Keratinocyte (primary cell): ENCODE data around the gene RUSC2. TPM values are rescaled to one million over a fixed set of nuclear protein-coding genes. Genes with fewer than 3 reads are reported as not detected.

Source experiments
- DNase-seq: peaks from one replicate; pipeline ENCODE4 v3.0.0-alpha.2; 2011; ENCODE audit warnings: low read depth, missing footprints, low spot score
- FAIRE-seq: peaks from 2 replicates; lab custom pipeline; 2011; peaks lifted over from hg19 to GRCh38; lab: Jason Lieb, UNC
- H2AFZ ChIP-seq: 2 replicates; pipeline ENCODE4 v1.6.0; 2012; ENCODE audit warnings: low read length, control low read depth, inconsistent platforms; ENCODE audit not compliant: control insufficient read depth
- H3K27ac ChIP-seq: 2 replicates; pipeline ENCODE4 v1.5.1; 2011; ENCODE audit warnings: low read length; ENCODE audit not compliant: control insufficient read depth, insufficient read depth
- H3K27me3 ChIP-seq: 3 replicates; pipeline ENCODE4 v1.6.0; 2011; ENCODE audit warnings: low read length; ENCODE audit not compliant: control insufficient read depth, insufficient read depth; ENCODE audit errors: extremely low read depth
- H3K36me3 ChIP-seq, 2 experiments: 2 replicates in 1 of 2; 3 replicates in 1 of 2; pipeline ENCODE4 v1.5.1; 2011; ENCODE audit warnings: low read length in 2 of 2, mild to moderate bottlenecking in 1 of 2; ENCODE audit not compliant: control insufficient read depth in 2 of 2, insufficient read depth in 2 of 2; ENCODE audit errors: extremely low read depth in 1 of 2
- H3K4me1 ChIP-seq: 3 replicates; pipeline ENCODE4 v1.5.1; 2011; ENCODE audit warnings: low read length; ENCODE audit not compliant: control insufficient read depth, insufficient read depth; ENCODE audit errors: extremely low read depth
- H3K4me2 ChIP-seq: 3 replicates; pipeline ENCODE4 v1.6.0; 2011; ENCODE audit warnings: low read depth, low read length; ENCODE audit not compliant: control insufficient read depth, insufficient read depth; ENCODE audit errors: extremely low read depth
- H3K4me3 ChIP-seq, 3 experiments: fragments of 200-600 bp in 1 of 3; sonication (generic) in 1 of 3; 2 replicates in 2 of 3; 3 replicates in 1 of 3; pipeline ENCODE4 v1.5.1; 2011 to 2016; ENCODE audit warnings: low read length in 3 of 3, mild to moderate bottlenecking in 3 of 3, control low read depth in 2 of 3, inconsistent platforms in 1 of 3, low read depth in 1 of 3, mixed read lengths in 1 of 3, mixed run types in 1 of 3, moderate library complexity in 1 of 3; ENCODE audit not compliant: control insufficient read depth in 2 of 3, insufficient read depth in 2 of 3; ENCODE audit errors: extremely low read depth in 1 of 3
- H3K79me2 ChIP-seq: 2 replicates; pipeline ENCODE4 v1.6.0; 2012; ENCODE audit warnings: low read length; ENCODE audit not compliant: control insufficient read depth, insufficient read depth
- H3K9ac ChIP-seq: 3 replicates; pipeline ENCODE4 v1.6.0; 2011; ENCODE audit warnings: low read length; ENCODE audit not compliant: control insufficient read depth, insufficient read depth; ENCODE audit errors: extremely low read depth
- H3K9me1 ChIP-seq: 3 replicates; pipeline ENCODE4 v1.6.0; 2011; ENCODE audit warnings: low read length; ENCODE audit not compliant: control insufficient read depth, insufficient read depth; ENCODE audit errors: extremely low read depth
- H3K9me3 ChIP-seq: 2 replicates; pipeline ENCODE4 v1.5.1; 2012; ENCODE audit warnings: low read depth, low read length; ENCODE audit not compliant: control insufficient read depth
- H4K20me1 ChIP-seq: 3 replicates; pipeline ENCODE4 v1.6.0; 2011; ENCODE audit warnings: low read length; ENCODE audit not compliant: control insufficient read depth, insufficient read depth; ENCODE audit errors: extremely low read depth
- EZH2 ChIP-seq: IDR thresholded peaks from one replicate; pipeline ENCODE4 v1.6.1; 2012; ENCODE audit warnings: inconsistent platforms, mild to moderate bottlenecking, low read length, moderate library complexity
- dilution Hi-C: fragments of 300-500 bp; cut with MboI; formaldehyde crosslinking; loops from one replicate; pipeline ENCODE4 v1.7.0; 2020; ENCODE audit warnings: low sequenced_read_pairs; ENCODE audit not compliant: extremely low pct_ligation_motif_present
- polyA plus RNA-seq, 5 experiments: library from polyadenylated mRNA; depleted of rRNA in 3 of 5; stranded (reverse) in 3 of 5; stranded (forward) in 1 of 5; unstranded in 1 of 5; fragments of >200 nt; gene quantifications; 1 replicate in 1 of 5; 2 replicates in 3 of 5; 3 replicates in 1 of 5; pipeline versions ENCODE4 v1.2.1 to v1.2.3, GENCODE V29; 2011 to 2012; ENCODE audit warnings: missing spikeins in 2 of 5, low read depth in 1 of 5, low replicate concordance in 1 of 5
- TF ChIP-seq, protein P1 (sequence below), 3 experiments: IDR thresholded peaks in 1 of 3; conservative IDR thresholded peaks in 1 of 3; optimal IDR thresholded peaks in 1 of 3; 2 replicates in 2 of 3; 3 replicates in 1 of 3; pipeline versions ENCODE3 to v1.5.1; 2011; ENCODE audit warnings: low read length in 3 of 3, mild to moderate bottlenecking in 3 of 3, moderate library complexity in 2 of 3, control low read depth in 1 of 3, inconsistent platforms in 1 of 3; ENCODE audit not compliant: insufficient read depth in 2 of 3; ENCODE audit errors: extremely low read depth in 1 of 3

RUSC2 gene
- polyA plus RNA-seq, 1 donor (not counting 4 experiments of a cell fraction or from before 2014, with no cell fraction given): 4.2 TPM

- Histone ChIP-seq H3K4me1 (peaks cover 63% of the 10 kb centered on the region), H3K9me3 (no peaks in the 10 kb centered on the region), H4K20me1 (no peaks in the 10 kb centered on the region), H3K4me3 (no peak overlapping the region), H2AFZ (no peak overlapping the region), H3K9ac (no peak overlapping the region), H3K27ac (peak overlapping the region; percentile 81), H3K4me2 (no peak overlapping the region), H3K27me3 (no peaks in the 10 kb centered on the region), H3K9me1 (no peaks in the 10 kb centered on the region), H3K36me3 (peaks cover 0 to 3% of the 10 kb centered on the region in 2 experiments), H3K79me2 (peaks cover 14% of the 10 kb centered on the region)
- DNase-seq (no peak), FAIRE-seq (no peak)
- dilution Hi-C loops: no loop called here
- TF ChIP-seq EZH2: no peak
- TF ChIP-seq, protein P1, sequence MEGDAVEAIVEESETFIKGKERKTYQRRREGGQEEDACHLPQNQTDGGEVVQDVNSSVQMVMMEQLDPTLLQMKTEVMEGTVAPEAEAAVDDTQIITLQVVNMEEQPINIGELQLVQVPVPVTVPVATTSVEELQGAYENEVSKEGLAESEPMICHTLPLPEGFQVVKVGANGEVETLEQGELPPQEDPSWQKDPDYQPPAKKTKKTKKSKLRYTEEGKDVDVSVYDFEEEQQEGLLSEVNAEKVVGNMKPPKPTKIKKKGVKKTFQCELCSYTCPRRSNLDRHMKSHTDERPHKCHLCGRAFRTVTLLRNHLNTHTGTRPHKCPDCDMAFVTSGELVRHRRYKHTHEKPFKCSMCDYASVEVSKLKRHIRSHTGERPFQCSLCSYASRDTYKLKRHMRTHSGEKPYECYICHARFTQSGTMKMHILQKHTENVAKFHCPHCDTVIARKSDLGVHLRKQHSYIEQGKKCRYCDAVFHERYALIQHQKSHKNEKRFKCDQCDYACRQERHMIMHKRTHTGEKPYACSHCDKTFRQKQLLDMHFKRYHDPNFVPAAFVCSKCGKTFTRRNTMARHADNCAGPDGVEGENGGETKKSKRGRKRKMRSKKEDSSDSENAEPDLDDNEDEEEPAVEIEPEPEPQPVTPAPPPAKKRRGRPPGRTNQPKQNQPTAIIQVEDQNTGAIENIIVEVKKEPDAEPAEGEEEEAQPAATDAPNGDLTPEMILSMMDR (optimal IDR thresholded peaks at IDR 0.05 in 1 of 3, IDR thresholded peaks at IDR 0.05 in 1 of 3, conservative IDR thresholded peaks at IDR 0.05 in 1 of 3; ENCODE audit: extremely low read depth in 1 of 3, insufficient read depth in 2 of 3, low read length in 3 of 3): no peak
These were observed 30.4 kb downstream of the RUSC2 start for GRCh38 chr9:35520364-35520710.

DNA sequence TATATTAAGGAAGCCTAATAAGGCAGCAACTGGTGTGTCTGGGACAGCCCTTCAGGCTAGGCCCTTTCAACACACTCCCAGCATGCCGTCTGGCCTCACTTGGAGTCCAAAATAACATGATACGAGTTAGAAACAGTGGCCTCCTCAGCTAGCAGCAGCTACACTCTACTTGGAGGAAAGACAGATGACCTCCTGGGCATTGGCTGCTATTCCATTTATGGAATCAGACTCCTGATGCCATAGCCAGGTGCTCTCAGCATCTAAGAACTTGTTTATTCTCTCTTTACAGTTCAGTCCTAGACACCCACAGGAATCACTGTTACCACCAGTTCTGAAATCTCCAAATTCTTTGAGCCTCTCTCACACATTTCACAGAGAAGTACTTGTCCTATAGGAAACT lies 31.8 kb downstream of the RUSC2 start:
- DNase-seq (no peak), FAIRE-seq (no peak)
- Histone ChIP-seq H3K36me3 (peaks cover 0 to 3% of the 10 kb centered on the region in 2 experiments), H3K4me1 (peaks cover 59% of the 10 kb centered on the region), H2AFZ (no peak overlapping the region), H3K27me3 (no peaks in the 10 kb centered on the region), H3K79me2 (peaks cover 13% of the 10 kb centered on the region), H3K9ac (no peak overlapping the region), H3K4me3 (no peak overlapping the region), H3K4me2 (no peak overlapping the region), H3K9me1 (no peaks in the 10 kb centered on the region), H3K9me3 (no peaks in the 10 kb centered on the region), H4K20me1 (no peaks in the 10 kb centered on the region), H3K27ac (no peak overlapping the region)
- dilution Hi-C loops: no loop called here
- TF ChIP-seq, protein P1 (optimal IDR thresholded peaks at IDR 0.05 in 1 of 3, IDR thresholded peaks at IDR 0.05 in 1 of 3, conservative IDR thresholded peaks at IDR 0.05 in 1 of 3; ENCODE audit: extremely low read depth in 1 of 3, insufficient read depth in 2 of 3, low read length in 3 of 3): no peak
- TF ChIP-seq EZH2: no peak
